Osteoblast (primary cell): ENCODE measurements around the gene AJAP1. TPM values are rescaled to one million over a fixed set of nuclear protein-coding genes. Genes with fewer than 3 reads are reported as not detected.

Source experiments
- DNase-seq: peaks from one replicate; pipeline ENCODE4 v3.0.0; 2011; ENCODE audit warnings: low spot score, mixed read lengths; ENCODE audit not compliant: insufficient read length; ENCODE audit errors: missing footprints
- H2AFZ ChIP-seq: 2 replicates; pipeline ENCODE4 v1.6.0; 2011; ENCODE audit warnings: mild to moderate bottlenecking, low read length
- H3K27ac ChIP-seq: 2 replicates; pipeline ENCODE4 v1.5.1; 2011; ENCODE audit warnings: mild to moderate bottlenecking, low read depth, low read length, moderate library complexity
- H3K27me3 ChIP-seq: 2 replicates; pipeline ENCODE4 v1.6.0; 2012; ENCODE audit warnings: mild to moderate bottlenecking, control low read depth, inconsistent platforms, low read length, moderate library complexity; ENCODE audit not compliant: insufficient read depth
- H3K36me3 ChIP-seq: 2 replicates; pipeline ENCODE4 v1.5.1; 2011; ENCODE audit warnings: mild to moderate bottlenecking, low read length, control low read depth, moderate library complexity; ENCODE audit not compliant: insufficient read depth
- H3K4me1 ChIP-seq: 2 replicates; pipeline ENCODE4 v1.5.1; 2011; ENCODE audit warnings: mild to moderate bottlenecking, low read length, control low read depth, moderate library complexity; ENCODE audit not compliant: insufficient read depth
- H3K4me2 ChIP-seq: 2 replicates; pipeline ENCODE4 v1.6.0; 2011; ENCODE audit warnings: mild to moderate bottlenecking, low read length; ENCODE audit not compliant: insufficient read depth
- H3K4me3 ChIP-seq: fragments of 200-600 bp; sonication (generic); 3 replicates; pipeline ENCODE4 v1.5.1; 2012; ENCODE audit warnings: mild to moderate bottlenecking, low read length, inconsistent platforms; ENCODE audit not compliant: insufficient read depth
- H3K79me2 ChIP-seq: 2 replicates; pipeline ENCODE4 v1.6.0; 2012; ENCODE audit warnings: mild to moderate bottlenecking, low read length, control low read depth, inconsistent platforms; ENCODE audit not compliant: insufficient read depth
- H3K9me3 ChIP-seq: 2 replicates; pipeline ENCODE4 v1.5.1; 2011; ENCODE audit warnings: low read depth, low read length, control low read depth
- H4K20me1 ChIP-seq: 2 replicates; pipeline ENCODE4 v1.6.0; 2012; ENCODE audit warnings: mild to moderate bottlenecking, low read length, control low read depth; ENCODE audit not compliant: insufficient read depth
- CTCF ChIP-seq: IDR thresholded peaks from 2 replicates; pipeline ENCODE4 v1.5.1; 2011; ENCODE audit warnings: mild to moderate bottlenecking, low read depth, low read length, moderate library complexity; ENCODE audit errors: extremely low read depth
- total RNA-seq: library from RNA; depleted of rRNA; stranded (reverse); fragments of >200 nt; gene quantifications from 2 replicates; pipeline ENCODE4 v1.2.3, GENCODE V29; 2012

Gene AJAP1
- total RNA-seq, 1 donor, result 1.1 TPM

GRCh38 chr1:4677608-4678007 lies 23.2 kb downstream of the AJAP1 start:
- H3K27me3 ChIP-seq, result no peaks in the 10 kb centered on the region
- no peak for TF ChIP-seq CTCF
- no peak overlapping the region for H2AFZ ChIP-seq
- no peak overlapping the region for H3K27ac ChIP-seq
- no peaks in the 10 kb centered on the region for H3K79me2 ChIP-seq
- H4K20me1 ChIP-seq, result no peaks in the 10 kb centered on the region
- no peaks in the 10 kb centered on the region for H3K36me3 ChIP-seq
- no peak overlapping the region for H3K4me3 ChIP-seq
- H3K4me2 ChIP-seq, result no peak overlapping the region
- no peaks in the 10 kb centered on the region for H3K4me1 ChIP-seq
- DNase-seq, result no peak
- H3K9me3 ChIP-seq, result no peaks in the 10 kb centered on the region

GRCh38 chr1:4678066-4678717 lies 23.8 kb downstream of the AJAP1 start:
- Histone ChIP-seq H3K27ac (no peak overlapping the region), H3K4me1 (no peaks in the 10 kb centered on the region), H3K9me3 (no peaks in the 10 kb centered on the region), H3K4me2 (no peak overlapping the region), H4K20me1 (no peaks in the 10 kb centered on the region), H3K4me3 (no peak overlapping the region), H3K36me3 (no peaks in the 10 kb centered on the region), H2AFZ (no peak overlapping the region), H3K79me2 (no peaks in the 10 kb centered on the region), H3K27me3 (no peaks in the 10 kb centered on the region)
- no peak for TF ChIP-seq CTCF
- peak; percentile 22 for DNase-seq

GRCh38 chr1:4681026-4681425 lies 26.6 kb downstream of the AJAP1 start:
- Histone ChIP-seq H3K27ac (no peak overlapping the region), H3K4me1 (no peaks in the 10 kb centered on the region), H3K79me2 (no peaks in the 10 kb centered on the region), H3K27me3 (no peaks in the 10 kb centered on the region), H3K9me3 (no peaks in the 10 kb centered on the region), H3K36me3 (no peaks in the 10 kb centered on the region), H3K4me3 (no peak overlapping the region), H4K20me1 (no peaks in the 10 kb centered on the region), H3K4me2 (no peak overlapping the region), H2AFZ (no peak overlapping the region)
- DNase-seq, result peak; percentile 51
- TF ChIP-seq CTCF, result no peak

- Histone ChIP-seq H3K4me1 (no peaks in the 10 kb centered on the region), H2AFZ (no peak overlapping the region), H3K4me3 (no peak overlapping the region), H3K27me3 (no peaks in the 10 kb centered on the region), H4K20me1 (no peaks in the 10 kb centered on the region), H3K9me3 (no peaks in the 10 kb centered on the region), H3K36me3 (no peaks in the 10 kb centered on the region), H3K27ac (no peak overlapping the region), H3K4me2 (no peak overlapping the region), H3K79me2 (no peaks in the 10 kb centered on the region)
- no peak for TF ChIP-seq CTCF
- DNase-seq, result no peak
Measured at GRCh38 chr1:4682607-4683220, 28.3 kb downstream of the AJAP1 start.
